ENCODE measurements around the gene UTP4. TPM values are rescaled to one million over a fixed set of nuclear protein-coding genes. Genes with fewer than 3 reads are reported as not detected.

The UTP4 gene
- total and polyA plus RNA-seq, 2 experiments from 2014 or later = 10.0 to 51.6 TPM

- H3K36me3 ChIP-seq = no peaks in the 10 kb centered on the region
- no peaks in the 10 kb centered on the region for H3K9me3 ChIP-seq (ENCODE audit: low read depth)
- no peak overlapping the region for H3K4me3 ChIP-seq
- DNase-seq (ENCODE audit: low read depth in 1 of 2, low spot score in 1 of 2) = no peak
- H3K27me3 ChIP-seq = no peaks in the 10 kb centered on the region
- TF ChIP-seq CTCF (IDR thresholded peaks at IDR 0.05; ENCODE audit: low read depth, low read length) = no peak
- H3K4me1 ChIP-seq (ENCODE audit: low read depth) = peaks cover 16% of the 10 kb centered on the region
- no peak overlapping the region for H3K27ac ChIP-seq
Measured at GRCh38 chr16:69088684-69089083, 43.8 kb upstream of the UTP4 start.

GRCh38 chr16:69089091-69089910, 43.1 kb upstream of the UTP4 start:
- Histone ChIP-seq H3K27ac (no peak overlapping the region), H3K36me3 (no peaks in the 10 kb centered on the region)
- no peak for DNase-seq (ENCODE audit: low read depth in 1 of 2, low spot score in 1 of 2)

GRCh38 chr16:69093974-69094373, 38.5 kb upstream of the UTP4 start:
- no peak for DNase-seq (ENCODE audit: low read depth in 1 of 2, low spot score in 1 of 2)
- peaks cover 6% of the 10 kb centered on the region for H3K4me1 ChIP-seq (ENCODE audit: low read depth)
- no peaks in the 10 kb centered on the region for H3K27me3 ChIP-seq
- H3K9me3 ChIP-seq (ENCODE audit: low read depth) = no peaks in the 10 kb centered on the region
- no peak overlapping the region for H3K4me3 ChIP-seq
- H3K36me3 ChIP-seq = no peaks in the 10 kb centered on the region
- no peak for TF ChIP-seq CTCF (IDR thresholded peaks at IDR 0.05; ENCODE audit: low read depth, low read length)
- H3K27ac ChIP-seq = no peak overlapping the region

More at GRCh38 chr16:69089091-69089910, 43.1 kb upstream of the UTP4 start:
- Histone ChIP-seq H3K9me3 (ENCODE audit: low read depth) (no peaks in the 10 kb centered on the region), H3K27me3 (no peaks in the 10 kb centered on the region), H3K4me1 (ENCODE audit: low read depth) (peaks cover 15% of the 10 kb centered on the region), H3K4me3 (no peak overlapping the region)
- TF ChIP-seq CTCF (IDR thresholded peaks at IDR 0.05; ENCODE audit: low read depth, low read length) = no peak

GRCh38 chr16:69094501-69094900, 37.9 kb upstream of the UTP4 start:
- H3K4me1 ChIP-seq (ENCODE audit: low read depth) = peaks cover under 1% of the 10 kb centered on the region
- no peak overlapping the region for H3K4me3 ChIP-seq
- no peaks in the 10 kb centered on the region for H3K36me3 ChIP-seq
- no peaks in the 10 kb centered on the region for H3K27me3 ChIP-seq
- no peak for DNase-seq (ENCODE audit: low read depth in 1 of 2, low spot score in 1 of 2)
- no peak for TF ChIP-seq CTCF (IDR thresholded peaks at IDR 0.05; ENCODE audit: low read depth, low read length)
- no peak overlapping the region for H3K27ac ChIP-seq
- H3K9me3 ChIP-seq (ENCODE audit: low read depth) = no peaks in the 10 kb centered on the region

- Histone ChIP-seq H3K4me3 (no peak overlapping the region), H3K36me3 (no peaks in the 10 kb centered on the region), H3K9me3 (ENCODE audit: low read depth) (no peaks in the 10 kb centered on the region), H3K4me1 (ENCODE audit: low read depth) (no peaks in the 10 kb centered on the region), H3K27me3 (no peaks in the 10 kb centered on the region), H3K27ac (no peak overlapping the region)
- no peak for DNase-seq (ENCODE audit: low read depth in 1 of 2, low spot score in 1 of 2)
- no peak for TF ChIP-seq CTCF (IDR thresholded peaks at IDR 0.05; ENCODE audit: low read depth, low read length)
Measured at GRCh38 chr16:69095193-69095592, 37.3 kb upstream of the UTP4 start.
